ENCODE results near the gene HIC1. TPM values are rescaled to one million over a fixed set of nuclear protein-coding genes. Genes with fewer than 3 reads are reported as not detected.
A peak's percentile ranks its signal among the peaks of the same experiment; 100 is the strongest.

Gene HIC1
- total and polyA plus RNA-seq, 2 experiments from 2014 or later, result 0.17 to 0.26 TPM

DNA sequence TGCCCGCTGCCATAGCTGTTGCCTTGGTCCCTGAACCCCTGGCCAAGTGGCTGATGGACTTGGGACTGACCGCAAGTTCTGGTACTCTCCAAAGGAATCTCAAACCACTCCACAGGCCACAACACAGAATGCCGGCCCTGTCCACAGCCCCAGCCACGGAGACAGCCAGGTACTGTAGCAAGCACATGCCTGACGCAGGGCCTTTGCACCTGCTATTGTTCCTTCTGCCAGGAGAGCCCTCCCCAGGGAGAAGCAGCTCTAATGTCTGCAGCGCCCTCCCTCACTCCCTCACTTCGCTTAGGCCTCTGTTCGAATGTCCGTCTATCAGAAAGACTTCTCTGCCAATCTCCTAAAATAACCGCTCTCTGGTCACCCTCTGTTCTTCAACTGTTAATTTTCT lies 45.2 kb upstream of the HIC1 start:
- H3K36me3 ChIP-seq (ENCODE audit: insufficient read depth), result no peaks in the 10 kb centered on the region
- no peak overlapping the region for H3K27ac Mint-ChIP-seq
- H3K4me3 Mint-ChIP-seq, result no peak overlapping the region
- no peak overlapping the region for H3K4me3 ChIP-seq
- H3K79me2 ChIP-seq (replicated peaks; ENCODE audit: insufficient read depth), result no peaks in the 10 kb centered on the region
- no peak overlapping the region for H3K27ac ChIP-seq (ENCODE audit: low read depth)
- no peaks in the 10 kb centered on the region for H4K20me1 ChIP-seq (replicated peaks; ENCODE audit: insufficient read depth)
- no peaks in the 10 kb centered on the region; the same call in 2 of the 3 replicates for H3K9me3 Mint-ChIP-seq
- no peak overlapping the region for H2AFZ ChIP-seq
- H3K9me2 ChIP-seq (ENCODE audit: insufficient read depth), result no peaks in the 10 kb centered on the region
- TF ChIP-seq, protein P1, sequence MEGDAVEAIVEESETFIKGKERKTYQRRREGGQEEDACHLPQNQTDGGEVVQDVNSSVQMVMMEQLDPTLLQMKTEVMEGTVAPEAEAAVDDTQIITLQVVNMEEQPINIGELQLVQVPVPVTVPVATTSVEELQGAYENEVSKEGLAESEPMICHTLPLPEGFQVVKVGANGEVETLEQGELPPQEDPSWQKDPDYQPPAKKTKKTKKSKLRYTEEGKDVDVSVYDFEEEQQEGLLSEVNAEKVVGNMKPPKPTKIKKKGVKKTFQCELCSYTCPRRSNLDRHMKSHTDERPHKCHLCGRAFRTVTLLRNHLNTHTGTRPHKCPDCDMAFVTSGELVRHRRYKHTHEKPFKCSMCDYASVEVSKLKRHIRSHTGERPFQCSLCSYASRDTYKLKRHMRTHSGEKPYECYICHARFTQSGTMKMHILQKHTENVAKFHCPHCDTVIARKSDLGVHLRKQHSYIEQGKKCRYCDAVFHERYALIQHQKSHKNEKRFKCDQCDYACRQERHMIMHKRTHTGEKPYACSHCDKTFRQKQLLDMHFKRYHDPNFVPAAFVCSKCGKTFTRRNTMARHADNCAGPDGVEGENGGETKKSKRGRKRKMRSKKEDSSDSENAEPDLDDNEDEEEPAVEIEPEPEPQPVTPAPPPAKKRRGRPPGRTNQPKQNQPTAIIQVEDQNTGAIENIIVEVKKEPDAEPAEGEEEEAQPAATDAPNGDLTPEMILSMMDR (conservative IDR thresholded peaks at IDR 0.05; ENCODE audit: low read depth in 2 of 2), result no peak
- no peak for TF ChIP-seq STAT1 (IDR thresholded peaks at IDR 0.05; ENCODE audit: unreplicated experiment)
- TF ChIP-seq POLR2AphosphoS5 (IDR thresholded peaks at IDR 0.05; ENCODE audit: low read depth), result no peak
- TF ChIP-seq ZNF114 (CRISPR knock-in tag; IDR thresholded peaks at IDR 0.05), result no peak
- TF ChIP-seq NANOG (IDR thresholded peaks at IDR 0.05; ENCODE audit: borderline replicate concordance), result no peak
- H3K4me1 ChIP-seq (ENCODE audit: insufficient read depth), result peaks cover 13% of the 10 kb centered on the region; the same call in 1 of the 2 replicates
- ATAC-seq (no peak), DNase-seq (ENCODE audit: low spot score) (no peak)
- H3K36me3 Mint-ChIP-seq (ENCODE audit: low read depth), result no peaks in the 10 kb centered on the region
- H3K4me1 Mint-ChIP-seq, result peaks cover 14% of the 10 kb centered on the region
- no peaks in the 10 kb centered on the region; the same call in 1 of the 2 replicates for H3F3A ChIP-seq (replicated peaks; ENCODE audit: low read depth)
- H3K27me3 Mint-ChIP-seq (ENCODE audit: insufficient read depth, low read depth, poor library complexity), result peaks cover 20% of the 10 kb centered on the region
- no peak overlapping the region for H3K4me2 ChIP-seq
- H3K27me3 ChIP-seq (ENCODE audit: insufficient read depth), result 0 out of 2 replicates have a peak, but pooled peaks cover 5% of the 10 kb centered on the region

DNA sequence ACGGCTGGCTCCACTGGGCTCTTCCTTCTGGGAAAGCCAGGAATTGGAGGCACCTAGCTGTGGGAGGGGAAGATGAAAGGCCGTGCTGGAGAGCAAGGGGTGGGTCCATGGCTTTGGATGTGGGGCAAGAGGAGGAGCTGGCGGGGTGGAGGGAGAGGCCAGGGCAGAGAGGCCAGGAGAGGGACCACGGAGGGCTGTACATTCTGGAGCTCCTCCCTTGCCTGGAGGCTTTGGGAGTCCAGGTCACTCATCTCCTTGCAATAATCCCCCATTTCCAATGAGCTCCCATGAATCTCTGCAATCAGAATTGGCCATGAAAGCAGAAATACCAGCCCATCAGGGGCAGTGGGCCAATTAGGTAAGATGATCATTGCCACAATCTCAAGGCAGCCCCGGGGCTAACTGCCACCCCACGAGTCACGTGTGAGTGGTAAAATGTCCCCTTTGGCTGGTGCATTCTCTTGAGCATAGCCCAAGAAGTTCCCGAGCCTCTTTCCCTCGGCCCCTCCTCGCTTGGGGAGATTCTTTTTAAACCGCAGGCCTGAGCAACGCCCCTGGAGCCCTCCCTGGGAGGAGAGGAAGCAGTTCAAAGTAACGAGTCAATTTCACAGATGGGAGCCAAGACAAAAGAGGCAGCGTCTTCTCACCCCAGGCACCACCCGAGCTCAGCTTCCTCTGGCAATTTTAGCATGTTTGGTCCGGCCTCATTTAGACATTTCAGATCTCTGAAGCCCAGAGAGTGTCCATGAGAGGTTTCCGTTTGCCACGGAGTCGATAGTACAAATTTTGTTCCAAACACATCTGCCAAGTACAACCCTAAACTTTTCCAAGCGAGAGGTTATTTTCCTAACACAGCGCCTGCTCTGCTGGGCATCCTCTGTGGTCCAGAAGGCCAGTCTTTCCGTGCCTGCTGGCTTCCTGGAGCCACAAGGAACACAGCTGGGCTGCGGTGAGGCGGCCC lies 43.2 kb upstream of the HIC1 start:
- peaks cover 27% of the 10 kb centered on the region for H3K27me3 Mint-ChIP-seq (ENCODE audit: insufficient read depth, low read depth, poor library complexity)
- peaks cover 13% of the 10 kb centered on the region; the same call in 1 of the 2 replicates for H3K4me1 ChIP-seq (ENCODE audit: insufficient read depth)
- H3K4me3 Mint-ChIP-seq, result no peak overlapping the region; the same call in 2 of the 3 replicates
- TF ChIP-seq POLR2AphosphoS5 (IDR thresholded peaks at IDR 0.05; ENCODE audit: low read depth) (no peak), ZNF331 (CRISPR knock-in tag; IDR thresholded peaks at IDR 0.05; ENCODE audit: low read depth) (no peak), EZH2phosphoT487 (IDR thresholded peaks at IDR 0.05; ENCODE audit: unreplicated experiment) (no peak), STAT1 (IDR thresholded peaks at IDR 0.05; ENCODE audit: unreplicated experiment) (no peak), NANOG (IDR thresholded peaks at IDR 0.05; ENCODE audit: borderline replicate concordance) (no peak), ZNF114 (CRISPR knock-in tag; IDR thresholded peaks at IDR 0.05) (no peak), JUNB (IDR thresholded peaks at IDR 0.05; ENCODE audit: unreplicated experiment) (no peak), CREB1 (CRISPR knock-in tag; IDR thresholded peaks at IDR 0.05; ENCODE audit: low read depth) (no peak)
- TF ChIP-seq, protein P1 (conservative IDR thresholded peaks at IDR 0.05; ENCODE audit: low read depth in 2 of 2), result no peak
- peak overlapping the region; percentile 7; the same call in 1 of the 2 replicates for H3K4me2 ChIP-seq
- H3F3A ChIP-seq (replicated peaks; ENCODE audit: low read depth), result no peaks in the 10 kb centered on the region; the same call in 1 of the 2 replicates
- H3K36me3 Mint-ChIP-seq (ENCODE audit: low read depth), result no peaks in the 10 kb centered on the region
- no peaks in the 10 kb centered on the region for H3K9me2 ChIP-seq (ENCODE audit: insufficient read depth)
- H3K36me3 ChIP-seq (ENCODE audit: insufficient read depth), result no peaks in the 10 kb centered on the region
- 0 out of 2 replicates have a peak, but pooled peaks cover 5% of the 10 kb centered on the region for H3K27me3 ChIP-seq (ENCODE audit: insufficient read depth)
- H2AFZ ChIP-seq, result peak overlapping the region; percentile 43
- no peaks in the 10 kb centered on the region for H4K20me1 ChIP-seq (replicated peaks; ENCODE audit: insufficient read depth)
- H3K4me1 Mint-ChIP-seq, result peaks cover 14% of the 10 kb centered on the region
- no peak overlapping the region for H3K27ac ChIP-seq (ENCODE audit: low read depth)
- peak; percentile 64 for DNase-seq (ENCODE audit: low spot score)
- no peak overlapping the region for H3K4me3 ChIP-seq
- no peaks in the 10 kb centered on the region for H3K79me2 ChIP-seq (replicated peaks; ENCODE audit: insufficient read depth)
- H3K9me3 Mint-ChIP-seq, result no peaks in the 10 kb centered on the region; the same call in 2 of the 3 replicates
- H3K27ac Mint-ChIP-seq, result no peak overlapping the region
- peak; percentile 82 for ATAC-seq

Data from GM23338 (cell line).